Measurements from ENCODE around the gene S100A11. TPM values are rescaled to one million over a fixed set of nuclear protein-coding genes. Genes with fewer than 3 reads are reported as not detected.

The S100A11 gene
- total RNA-seq, 1 donor from 2014 or later, result 251 TPM

DNA sequence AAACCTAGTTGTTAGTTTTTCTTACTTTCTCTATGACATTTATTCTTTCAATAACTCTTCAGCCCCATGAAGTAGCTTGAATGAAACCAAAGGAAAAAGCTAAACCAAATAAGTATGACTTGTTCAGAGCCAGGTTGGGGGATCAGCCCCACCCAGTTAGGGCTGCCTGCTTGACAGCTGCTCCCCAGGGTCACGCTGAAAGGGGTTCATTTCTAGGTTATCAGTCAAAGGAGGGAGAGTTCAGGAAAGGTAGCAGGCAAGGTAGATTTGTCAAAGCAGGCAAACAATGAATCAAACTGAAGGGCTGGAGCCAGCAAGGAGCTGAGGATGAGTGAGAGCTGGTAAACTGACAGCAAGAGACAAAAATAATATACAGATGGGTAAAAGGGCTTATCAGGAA lies 3.1 kb upstream of the S100A11 start:
- DNase-seq (ENCODE audit: low read depth), result no peak

DNA sequence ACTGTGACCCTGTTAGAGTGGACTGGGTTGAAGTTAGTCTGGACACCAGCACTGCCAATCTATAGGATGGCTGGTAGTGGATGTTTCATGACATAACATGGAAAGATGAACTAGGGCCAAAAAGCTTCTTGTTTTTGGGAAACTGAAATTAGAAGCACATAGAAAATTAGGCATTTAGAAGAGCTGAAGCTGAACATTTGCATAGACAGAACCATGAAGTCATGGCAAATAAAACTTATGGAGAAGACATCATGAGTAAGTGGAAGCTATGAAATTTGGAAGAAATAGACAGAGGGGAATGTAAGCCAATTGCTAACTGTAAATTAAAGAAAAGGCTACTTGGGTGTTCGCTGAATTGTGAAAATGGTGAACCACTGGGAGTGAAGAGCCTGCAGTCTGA lies 2.7 kb upstream of the S100A11 start:
- no peak for DNase-seq (ENCODE audit: low read depth)

DNA sequence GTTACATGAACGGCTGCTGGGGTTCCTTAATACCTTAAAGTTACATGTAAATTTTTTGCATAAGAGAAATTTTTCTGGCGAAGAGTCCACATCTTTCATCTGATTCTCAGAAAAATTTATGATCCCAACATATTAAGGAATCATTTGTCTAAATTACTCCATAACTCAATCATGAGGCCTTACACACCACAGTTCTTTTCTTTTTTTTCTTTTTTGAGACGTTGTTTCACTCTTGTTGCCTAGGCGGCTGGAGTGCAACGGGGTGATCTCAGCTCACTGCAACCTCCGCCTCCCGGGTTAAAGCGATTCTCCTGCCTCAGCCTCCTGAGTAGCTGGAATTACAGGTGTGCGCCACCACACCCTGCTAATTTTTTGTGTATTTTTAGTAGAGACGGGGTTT lies 2.1 kb upstream of the S100A11 start:
- no peak for DNase-seq (ENCODE audit: low read depth)

DNA sequence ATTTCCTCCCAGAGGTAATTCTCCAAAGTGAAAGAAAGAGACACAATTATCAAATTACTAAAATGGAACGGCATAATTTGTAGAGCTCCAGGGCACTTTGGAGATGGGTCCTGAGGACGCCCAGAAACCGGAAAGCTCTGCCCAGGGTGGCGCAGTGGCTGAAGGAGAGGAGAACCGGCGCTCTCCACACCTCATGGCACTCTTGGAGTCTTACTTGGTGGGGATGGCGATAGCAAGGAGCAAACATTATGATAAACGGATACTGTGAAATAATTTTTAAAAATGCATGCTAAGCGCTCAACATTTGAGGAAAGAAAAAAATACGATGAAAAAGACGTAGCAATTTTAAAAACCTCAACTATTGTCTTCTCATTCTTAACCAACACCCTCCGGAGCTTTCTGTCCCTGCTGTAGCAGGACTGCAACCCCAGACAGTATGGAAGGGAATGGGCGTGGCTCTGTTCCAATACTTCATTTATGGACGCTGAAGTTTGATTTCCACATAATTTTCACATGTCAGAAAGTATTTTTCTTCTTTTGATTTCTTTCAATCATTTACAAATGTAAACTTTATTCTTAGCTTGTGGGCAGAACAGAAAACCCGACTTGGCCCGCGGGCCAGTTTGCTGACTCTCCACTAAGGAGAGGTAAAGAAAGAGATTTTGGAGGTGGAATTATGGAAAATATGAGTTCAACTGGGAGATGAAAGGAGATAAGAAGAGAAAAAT lies 1.1 kb downstream of the S100A11 start:
- DNase-seq (ENCODE audit: low read depth), result peak; percentile 46

DNA sequence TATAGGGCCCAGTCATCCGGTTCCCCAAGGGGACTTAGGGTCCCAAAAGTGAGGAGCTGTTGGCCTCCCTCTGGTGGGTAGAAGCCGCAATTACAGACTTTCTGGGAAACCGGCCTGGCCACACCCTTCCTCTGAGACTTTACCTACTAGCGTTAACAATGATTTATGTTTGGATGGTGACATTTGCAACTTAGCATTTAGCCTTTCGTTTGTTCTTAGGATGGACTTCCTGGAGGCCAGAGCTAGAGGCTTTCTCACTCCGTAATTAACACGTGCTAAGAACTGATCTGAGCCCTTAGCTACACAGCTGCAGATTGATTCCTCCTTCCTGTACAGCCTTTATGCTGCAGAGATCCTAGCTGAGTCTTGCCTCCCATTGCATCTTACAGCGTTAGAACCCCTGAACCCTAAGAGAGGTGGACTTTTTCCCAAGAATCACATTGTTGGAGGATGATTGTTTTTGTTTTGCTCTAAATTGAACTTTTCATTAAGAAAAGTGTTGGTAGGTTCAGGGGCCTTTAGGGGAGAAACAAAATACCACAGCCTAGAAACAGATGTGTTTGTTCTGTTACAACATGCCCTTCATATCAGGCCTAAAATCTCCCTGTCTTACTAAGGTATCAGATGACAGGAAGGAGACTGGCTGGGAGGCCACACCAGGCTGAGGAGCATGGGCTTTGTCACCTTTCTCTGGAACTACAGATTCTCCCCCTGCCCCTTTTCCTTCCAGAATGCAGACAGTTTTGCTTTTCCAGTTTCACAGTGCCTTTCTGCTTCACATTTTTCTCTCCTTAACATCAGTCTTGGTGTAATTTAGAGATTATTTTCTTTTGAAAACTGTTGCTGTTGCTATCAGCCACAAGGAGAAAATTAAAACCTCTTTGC lies 1.9 kb downstream of the S100A11 start:
- peak; percentile 77 for DNase-seq (ENCODE audit: low read depth)

DNA sequence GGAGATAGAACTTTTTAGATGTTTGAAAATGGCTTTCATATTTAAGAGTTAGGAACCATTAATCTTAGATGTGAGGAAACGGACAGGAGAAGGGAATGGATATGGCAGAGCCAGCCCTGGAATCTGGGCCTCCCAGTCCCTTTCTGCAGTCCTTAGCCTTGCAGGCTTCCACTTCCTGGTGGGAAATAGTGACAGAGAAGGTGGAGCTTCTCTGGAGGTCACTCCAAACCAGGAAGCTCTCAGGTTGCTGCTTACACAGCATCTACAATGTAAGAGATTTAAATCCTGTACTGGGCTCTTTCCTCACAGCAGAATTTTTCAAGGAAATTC lies 2.5 kb downstream of the S100A11 start:
- DNase-seq (ENCODE audit: low read depth), result no peak

DNA sequence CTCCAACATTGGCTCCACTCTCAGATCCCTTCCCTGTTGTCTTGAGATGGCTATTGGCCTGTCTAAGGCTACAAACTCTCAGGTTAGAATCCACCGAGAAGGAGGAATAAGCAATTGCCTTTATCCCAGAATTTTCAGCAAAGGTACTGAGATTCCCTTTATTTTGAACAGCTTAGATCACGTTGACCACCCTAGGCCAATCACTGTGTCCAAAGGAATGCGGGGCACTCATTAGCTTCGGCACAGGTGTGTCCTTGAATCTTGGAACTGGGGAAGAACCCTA lies 6.9 kb downstream of the S100A11 start:
- DNase-seq (ENCODE audit: low read depth), result no peak

DNA sequence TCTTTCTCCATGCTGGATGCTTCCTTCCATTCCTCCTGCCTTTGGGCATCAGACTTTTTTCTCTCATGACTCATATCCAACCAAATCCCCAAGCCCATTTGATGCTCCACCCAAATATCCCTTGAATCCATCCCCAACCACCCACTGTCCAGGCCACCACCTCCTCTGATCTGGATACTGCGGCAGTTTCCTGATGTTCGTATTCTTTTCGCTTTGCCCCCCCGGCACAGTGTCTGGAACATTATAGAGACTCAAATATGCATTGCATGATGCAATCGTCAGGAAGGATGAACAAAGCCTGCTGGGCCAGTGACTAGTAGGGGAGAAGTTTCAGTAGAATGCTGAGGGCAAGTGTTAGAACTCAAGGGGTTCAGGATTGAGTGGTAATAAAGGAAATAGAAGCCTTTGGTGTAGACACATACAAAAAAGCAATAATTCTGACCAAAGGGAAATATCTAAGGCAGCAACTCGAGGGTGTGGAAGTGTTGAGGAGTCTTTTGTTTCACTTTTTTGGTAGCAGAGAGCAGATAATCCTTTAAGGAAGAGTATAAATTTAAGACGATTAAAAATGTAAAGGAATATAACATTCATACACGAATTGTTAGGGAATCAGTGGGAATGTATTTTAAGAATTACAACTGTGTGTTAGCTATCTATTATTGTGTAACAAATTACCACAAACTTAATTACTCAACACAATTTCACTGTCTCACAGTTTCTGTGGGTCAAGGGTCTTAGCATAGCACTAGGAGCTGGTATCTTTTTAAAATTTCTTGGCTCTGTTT lies 7.5 kb downstream of the S100A11 start:
- DNase-seq (ENCODE audit: low read depth), result no peak

DNA sequence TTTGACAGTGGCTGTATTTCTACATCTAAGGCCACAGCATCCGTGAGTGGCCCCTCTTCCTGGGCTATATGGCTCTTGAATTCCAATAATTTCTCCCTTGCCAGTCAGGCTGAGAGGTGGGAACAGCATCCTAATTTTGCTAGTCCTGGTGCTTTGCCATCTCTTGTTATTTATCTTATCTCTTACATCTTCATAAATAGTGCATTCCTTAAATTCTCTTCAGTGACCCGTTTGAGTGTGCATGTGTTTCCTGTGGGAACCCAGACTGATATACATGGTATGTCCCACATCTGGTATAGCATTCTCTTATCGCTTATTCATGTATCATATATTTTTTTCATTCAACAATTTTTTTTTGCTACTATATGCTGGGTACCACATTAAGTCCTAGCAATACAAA lies 9.9 kb downstream of the S100A11 start:
- no peak for DNase-seq (ENCODE audit: low read depth)

DNA sequence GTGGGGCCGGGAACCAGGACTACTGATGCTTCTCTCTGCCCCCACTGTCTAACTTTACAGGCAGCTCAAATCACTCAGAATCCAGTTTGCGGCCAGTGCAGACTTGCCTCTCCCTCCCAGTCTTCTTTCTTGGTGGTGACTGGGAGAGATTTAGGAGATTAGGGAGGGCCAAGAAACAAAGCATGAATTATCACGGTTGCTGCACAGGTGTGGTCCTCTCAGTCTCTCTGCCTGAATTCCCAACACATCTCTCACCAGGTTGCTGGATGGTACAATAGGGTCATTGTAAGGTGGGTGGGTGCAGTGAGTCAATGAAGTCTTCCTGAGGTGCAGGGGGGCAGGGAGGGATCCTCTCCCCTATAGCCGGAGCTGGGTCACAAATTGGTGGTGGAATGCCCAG lies 12.6 kb downstream of the S100A11 start:
- DNase-seq (ENCODE audit: low read depth), result no peak

DNA sequence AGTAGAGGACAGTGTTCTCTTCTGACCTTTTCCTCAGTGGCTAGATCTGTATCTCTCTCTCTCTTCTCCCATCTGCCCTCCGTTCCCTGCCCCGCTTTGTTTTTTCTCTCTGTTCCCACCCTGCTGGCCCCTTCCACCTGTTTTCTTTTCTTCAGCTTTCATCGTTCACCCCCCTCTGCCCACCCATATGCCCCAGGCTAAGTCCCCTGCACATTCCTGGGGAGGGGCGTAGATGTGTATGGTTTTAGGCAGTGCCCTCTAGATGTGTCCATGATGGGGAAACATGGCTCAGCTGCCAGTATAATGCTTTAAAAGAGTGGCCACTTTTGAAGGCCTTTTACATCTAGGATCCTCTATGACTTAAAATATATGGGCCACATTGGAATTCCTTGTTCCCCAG lies 13.6 kb downstream of the S100A11 start:
- no peak for DNase-seq (ENCODE audit: low read depth)

DNA sequence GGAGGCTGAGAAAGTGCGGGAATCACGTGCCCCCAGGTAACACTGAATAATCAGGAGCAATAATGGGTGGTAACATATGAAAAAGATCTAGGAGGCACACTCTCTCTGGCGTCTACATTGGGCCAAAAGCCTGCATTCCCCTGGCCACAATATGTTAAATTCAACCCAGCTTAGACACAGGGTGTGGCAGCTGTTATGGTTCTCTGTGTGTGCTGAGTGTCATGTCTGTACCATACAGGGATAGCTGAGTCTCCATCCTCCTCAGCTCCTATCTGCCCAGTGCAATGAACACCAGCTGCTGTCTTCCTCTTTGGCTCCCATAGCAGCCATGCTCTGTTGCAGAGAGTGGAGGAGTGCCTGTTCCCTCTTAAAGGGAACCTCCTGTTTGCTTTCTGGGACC lies 14.3 kb downstream of the S100A11 start:
- DNase-seq (ENCODE audit: low read depth), result no peak

DNA sequence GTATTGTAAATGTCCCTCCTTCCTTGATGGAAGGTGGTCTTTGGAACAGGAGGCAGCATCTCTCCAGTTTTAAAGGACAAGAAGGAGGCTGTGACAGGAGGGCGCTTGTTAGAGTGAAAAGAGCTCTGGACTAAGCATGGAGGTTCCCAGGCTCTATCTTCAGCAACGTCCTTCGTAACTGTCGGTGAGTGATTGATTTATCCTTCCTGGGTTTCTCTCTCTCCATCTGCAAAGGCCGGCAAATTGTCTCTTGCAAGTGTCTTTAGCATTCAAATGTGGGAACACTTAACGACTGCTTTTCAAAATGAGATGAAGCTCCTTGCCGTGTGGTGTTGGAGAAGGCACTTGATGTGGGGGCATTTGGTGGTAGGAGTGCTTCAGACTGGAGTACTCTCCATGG lies 15.2 kb downstream of the S100A11 start:
- no peak for DNase-seq (ENCODE audit: low read depth)

DNA sequence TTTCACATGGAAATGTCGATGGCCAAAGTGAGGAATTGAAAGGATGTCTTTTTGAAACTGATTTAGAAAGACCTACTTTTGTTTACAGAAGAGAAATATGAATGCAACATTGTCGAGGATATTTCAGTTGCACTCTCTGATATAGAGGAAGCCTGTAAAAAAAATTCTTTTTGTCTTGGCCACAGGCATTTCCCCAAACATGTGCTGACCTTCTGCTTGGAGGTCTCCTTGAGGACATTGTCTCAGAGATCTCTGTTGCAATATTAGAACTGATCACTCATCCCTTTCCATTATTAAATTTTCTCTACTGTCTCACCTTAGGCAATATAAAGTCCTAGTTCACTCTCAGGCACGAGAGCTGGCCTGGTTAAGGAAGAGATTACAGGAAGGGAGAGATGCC lies 16.0 kb downstream of the S100A11 start:
- DNase-seq (ENCODE audit: low read depth), result no peak

DNA sequence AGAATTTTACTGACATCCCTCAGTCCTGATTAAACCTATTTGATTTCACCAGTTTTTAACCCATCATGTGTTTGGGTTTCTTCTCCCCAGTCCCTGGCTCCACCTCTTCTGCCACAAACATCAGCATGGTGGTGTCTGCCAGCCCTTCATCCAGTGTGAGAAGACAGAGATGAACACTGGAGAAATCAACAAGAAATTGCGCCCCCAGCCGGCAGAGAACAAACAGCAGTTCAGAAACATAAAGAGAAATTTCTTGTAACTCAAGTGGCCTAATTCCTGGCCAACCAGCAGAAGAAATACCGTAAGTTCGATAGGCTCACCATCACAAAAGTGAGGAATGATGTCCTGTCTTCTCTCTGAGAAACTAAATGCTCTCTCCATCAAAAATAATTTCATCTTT lies 18.3 kb downstream of the S100A11 start:
- DNase-seq (ENCODE audit: low read depth), result peak; percentile 16

DNA sequence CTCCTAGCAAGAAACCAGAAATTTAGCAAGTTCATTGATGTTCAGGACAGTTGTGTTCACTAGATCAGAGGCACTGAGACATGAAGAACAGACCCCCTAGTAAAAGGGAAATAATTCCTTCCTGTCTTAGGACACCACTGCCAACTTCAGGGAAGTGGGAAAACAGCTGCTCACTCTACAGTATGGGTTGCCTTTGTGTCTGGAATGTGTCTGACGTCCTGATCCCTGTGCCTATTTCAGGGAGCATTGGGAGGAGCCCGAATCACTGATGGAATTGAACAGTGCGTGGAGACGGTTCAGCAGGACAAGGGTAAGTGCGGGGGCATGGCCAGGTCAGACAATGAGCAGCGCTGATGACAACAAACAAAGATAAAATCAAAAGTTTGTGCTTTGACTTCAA lies 21.0 kb downstream of the S100A11 start:
- DNase-seq (ENCODE audit: low read depth), result peak; percentile 54

DNA sequence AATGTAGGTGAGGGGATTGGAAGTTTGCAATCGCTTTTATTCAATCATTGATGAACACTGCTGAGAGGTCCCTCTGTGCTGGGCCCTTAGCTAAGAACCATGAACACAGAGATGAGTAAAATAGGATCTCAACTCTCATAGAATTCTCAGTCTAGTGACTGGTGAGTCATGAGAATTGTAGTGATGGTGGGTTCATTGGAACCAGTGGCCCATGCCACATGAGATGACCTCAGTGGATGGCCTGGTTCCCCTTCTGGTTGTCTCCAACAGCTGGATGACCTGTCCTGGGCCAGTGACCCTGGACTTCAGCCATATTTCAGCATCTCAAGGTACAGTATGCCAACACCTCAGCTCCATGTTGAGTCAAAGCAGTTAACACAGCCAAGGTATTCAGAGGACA lies 21.9 kb downstream of the S100A11 start:
- DNase-seq (ENCODE audit: low read depth), result no peak

DNA sequence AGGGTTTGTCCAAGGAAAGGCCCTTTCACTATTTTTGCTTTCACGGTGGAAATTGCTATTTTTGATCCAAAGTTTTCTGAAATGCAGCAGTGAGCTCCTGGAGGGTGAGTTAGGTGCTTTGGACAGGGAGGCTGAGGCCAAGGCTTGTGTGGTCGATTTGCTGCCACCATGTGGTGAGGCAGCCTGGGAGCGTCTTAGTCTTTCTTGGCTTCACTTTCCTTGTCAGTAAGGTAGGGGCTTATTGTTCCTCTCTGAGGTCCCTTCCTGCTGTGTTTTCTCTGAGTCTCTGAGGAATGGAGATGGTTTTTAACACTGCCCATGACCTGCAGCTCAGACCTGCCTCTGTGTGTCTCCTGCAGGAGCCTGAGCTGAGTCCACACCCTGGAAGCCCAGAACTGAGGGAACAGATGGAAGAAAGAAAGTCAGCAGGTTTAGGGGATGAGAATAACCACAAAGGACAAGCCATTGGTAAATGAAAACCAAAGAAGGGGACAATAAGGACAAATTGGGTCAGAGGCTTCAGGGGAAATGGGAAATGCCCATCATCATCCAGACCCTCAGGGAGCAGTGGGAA lies 23.1 kb downstream of the S100A11 start:
- peak; percentile 60 for DNase-seq (ENCODE audit: low read depth)

DNA sequence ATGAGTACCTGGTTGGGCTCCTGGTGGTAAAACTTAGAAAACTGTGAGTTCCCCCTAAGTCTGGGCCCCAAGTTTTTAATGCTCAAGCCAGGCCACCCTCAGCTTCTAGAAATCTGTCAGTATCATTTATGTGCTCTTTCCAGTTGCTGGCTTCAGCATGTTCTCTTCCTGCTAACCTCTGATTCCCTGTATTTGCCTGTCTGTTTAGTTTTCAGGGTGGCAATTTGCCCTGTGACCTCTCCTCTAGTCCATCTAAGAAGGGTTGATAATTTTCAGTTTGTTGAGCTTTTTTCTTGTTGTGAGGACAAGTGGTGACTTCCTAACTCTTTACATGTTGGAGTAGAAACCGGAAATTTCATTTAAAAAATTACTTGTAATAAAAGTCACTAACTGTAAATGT lies 27.1 kb downstream of the S100A11 start:
- DNase-seq (ENCODE audit: low read depth), result no peak

DNA sequence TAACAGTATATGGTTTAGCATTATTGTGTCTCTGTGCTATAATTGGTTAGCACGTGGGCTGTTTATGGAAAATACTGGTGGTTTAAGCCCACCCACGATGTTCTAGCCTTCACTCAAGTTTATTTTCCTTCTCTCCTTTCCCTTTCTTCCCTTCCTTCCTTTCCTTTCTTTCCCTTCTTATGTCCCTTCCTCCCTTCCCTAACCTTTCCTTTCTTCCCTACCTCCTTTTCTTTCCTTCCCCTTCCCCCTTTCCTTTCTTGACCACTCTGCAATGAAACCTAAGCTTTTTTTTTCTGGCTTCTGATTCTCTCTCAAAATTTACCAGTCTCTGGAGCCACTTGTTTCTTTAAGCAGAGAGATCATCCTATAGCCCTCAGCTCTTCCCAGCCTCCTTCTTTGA lies 29.8 kb downstream of the S100A11 start:
- no peak for DNase-seq (ENCODE audit: low read depth)

DNA sequence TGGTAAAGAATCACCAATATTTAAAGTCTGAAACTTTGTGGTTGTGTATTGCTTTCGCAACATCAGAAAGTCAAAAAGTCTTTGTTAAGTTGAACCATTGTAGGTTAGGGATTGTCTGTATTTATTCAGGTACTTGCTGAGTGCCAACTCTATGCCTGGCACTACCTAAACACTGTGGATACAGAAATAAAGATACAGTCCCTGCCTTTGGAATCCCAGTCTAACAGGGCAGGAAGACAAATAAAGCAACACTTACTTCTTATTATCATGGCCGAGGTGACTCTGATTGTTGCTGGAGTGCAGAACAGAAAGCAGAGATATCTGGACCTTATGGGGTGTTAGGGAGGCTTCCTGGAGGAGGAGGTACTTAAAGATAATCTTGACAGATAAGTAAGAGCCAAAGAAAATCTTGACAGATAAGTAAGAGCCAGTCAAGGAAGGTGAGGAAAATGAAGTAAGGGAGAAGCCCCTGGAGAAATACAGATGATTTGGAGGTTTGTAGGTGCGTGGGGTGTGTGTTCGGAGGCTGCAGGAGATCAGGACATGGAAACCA lies 31.4 kb downstream of the S100A11 start:
- no peak for DNase-seq (ENCODE audit: low read depth)
